GM18520 (cell line): ENCODE results near the gene HRAS.

Source experiments
- ATAC-seq: cut with Tn5 transposase; IDR thresholded peaks from one replicate; pipeline ENCODE4 v1.9.1; 2021; ENCODE audit not compliant: unreplicated experiment

HRAS gene

GRCh38 chr11:567629-568292 lies 32.4 kb upstream of the HRAS start:
- no peak for ATAC-seq

DNA sequence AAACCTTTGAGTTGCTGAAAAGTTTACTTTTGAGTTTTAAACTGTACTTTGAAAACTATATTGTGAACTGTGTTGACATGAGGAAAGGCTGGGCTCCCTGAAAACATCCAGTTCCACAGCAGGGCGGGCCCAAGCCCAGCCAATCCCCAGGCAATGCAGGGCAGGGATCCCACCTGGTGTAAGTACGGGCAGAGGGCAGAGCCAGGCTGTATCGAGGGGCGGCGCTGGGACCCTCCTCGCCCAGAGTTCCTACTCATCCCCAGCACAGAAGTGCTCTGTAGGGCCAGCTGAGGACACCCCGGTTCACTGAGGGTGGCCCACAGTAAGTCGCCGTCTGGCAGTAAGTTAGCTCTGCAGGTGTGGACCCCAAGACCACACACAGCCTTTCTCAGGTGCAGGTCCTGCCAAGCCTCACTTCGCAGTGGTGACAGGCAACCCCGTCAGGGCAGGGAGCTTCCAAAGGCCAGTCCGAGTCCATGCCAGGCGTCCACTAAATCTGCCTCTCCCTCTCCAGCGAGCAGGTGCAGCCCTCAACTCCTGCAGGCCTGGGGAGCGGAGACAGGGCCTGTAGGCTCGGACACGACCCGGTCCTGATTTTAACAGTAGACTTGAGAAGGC lies 31.7 kb upstream of the HRAS start:
- no peak for ATAC-seq

DNA sequence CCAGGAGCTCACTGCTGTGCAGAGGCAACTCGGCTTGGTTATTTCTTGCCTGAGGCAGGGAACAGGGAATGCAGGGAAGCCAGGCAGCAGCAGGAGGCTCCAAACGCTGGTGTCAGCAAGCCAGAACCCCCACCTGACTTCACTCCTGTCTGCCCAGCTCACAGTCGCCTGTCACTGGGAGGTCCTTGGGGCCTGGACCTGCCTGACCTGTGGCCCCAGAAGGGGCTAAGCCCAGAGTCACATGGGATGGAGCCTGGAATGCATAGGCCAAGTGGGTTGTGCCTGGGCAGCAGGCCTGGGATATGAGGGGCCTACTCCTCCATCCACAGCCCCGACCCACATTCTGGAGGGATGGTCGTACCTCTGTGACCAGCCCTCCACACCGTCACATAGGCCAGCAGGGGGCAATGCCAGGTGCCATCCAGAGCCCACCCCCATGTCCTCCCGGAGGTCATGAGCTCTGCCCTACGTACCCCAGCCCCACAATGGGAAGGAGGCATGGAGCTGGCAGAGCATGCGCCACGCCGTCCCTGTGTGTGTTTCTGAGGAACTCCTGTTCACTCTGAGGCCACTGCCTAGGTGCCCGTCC lies 30.6 kb upstream of the HRAS start:
- no peak for ATAC-seq

DNA sequence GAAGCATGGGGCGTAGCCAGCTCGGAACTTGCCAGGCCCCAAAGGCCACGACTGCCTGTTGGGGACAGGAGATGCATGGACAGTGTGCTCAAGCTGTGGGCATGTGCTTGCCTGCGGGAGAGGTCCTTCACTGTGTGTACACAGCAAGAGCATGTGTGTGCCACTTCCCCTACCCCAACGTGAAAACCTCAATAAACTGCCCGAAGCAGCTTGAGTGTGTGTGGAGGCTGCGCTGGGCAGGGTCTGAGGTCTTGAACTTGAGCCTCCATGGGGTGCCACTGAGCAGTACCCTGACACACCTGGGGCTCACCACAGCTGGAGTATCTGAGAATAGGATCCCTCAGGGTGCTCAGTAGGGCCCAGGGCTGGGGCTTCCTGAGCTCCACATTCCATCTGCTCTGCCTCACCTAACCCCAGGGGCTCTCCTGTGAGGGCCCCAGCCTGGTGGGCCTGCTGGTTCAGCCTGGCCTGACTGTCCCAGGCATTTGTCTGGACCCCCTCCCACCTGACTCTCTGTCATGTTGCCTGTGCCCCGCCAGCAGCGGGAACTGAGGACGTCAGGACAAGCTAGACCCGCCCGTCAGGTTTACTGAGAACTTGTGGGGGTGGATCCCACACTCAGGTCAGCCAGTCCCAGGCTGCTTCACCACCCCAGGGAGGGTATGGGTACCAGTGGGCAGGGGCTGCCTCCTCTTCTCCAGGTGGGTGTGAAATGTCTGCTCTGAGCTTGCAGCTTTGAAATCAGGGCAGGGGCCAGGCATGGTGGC lies 28.6 kb upstream of the HRAS start:
- ATAC-seq: no peak

GRCh38 chr11:563066-563811 lies 27.9 kb upstream of the HRAS start:
- ATAC-seq: no peak

GRCh38 chr11:562046-562645 lies 26.8 kb upstream of the HRAS start:
- no peak for ATAC-seq

- peak; percentile 8 for ATAC-seq
Observed at GRCh38 chr11:561148-562003, 26.0 kb upstream of the HRAS start.

DNA sequence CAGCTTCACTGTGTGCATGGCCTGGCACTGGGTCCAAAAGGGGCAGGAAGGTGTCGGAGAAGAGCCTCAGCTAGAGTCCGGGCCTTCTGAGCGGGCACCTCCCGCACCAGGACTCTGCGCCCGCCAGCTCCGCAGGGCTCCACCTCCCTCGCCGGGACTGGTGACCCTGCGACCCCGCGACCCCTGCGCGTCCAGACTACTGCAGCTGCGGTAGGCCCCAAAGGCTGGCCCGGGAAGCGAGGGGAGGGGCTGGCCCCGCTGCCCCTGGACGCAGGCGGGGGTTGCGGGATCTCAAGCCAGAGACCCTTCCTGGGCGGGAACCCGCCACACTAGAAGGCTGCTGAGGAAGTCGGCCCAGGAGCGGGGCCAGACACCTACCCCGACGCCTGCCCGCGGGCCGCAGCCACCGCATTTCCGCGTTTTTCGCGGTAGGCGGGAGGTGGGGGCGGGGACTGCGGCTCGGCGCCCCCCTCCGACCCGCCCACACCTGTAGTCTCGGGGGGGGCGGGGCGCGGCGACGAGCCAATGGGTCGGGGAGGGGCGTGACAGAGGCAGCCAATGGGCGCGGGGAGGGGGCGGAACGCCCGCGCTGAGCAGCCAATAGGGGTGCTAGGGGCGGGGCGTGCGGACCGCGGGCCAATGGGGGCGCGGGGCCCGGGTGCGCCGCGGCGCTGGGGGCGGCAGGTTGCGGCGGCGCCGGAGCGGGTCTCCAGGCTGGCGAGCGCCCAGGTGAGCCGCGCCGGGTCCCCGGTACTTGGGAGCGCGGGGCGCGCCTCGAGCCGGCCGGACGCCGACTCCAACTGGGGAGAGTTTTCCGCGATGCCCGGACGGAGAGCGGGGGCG lies 25.1 kb upstream of the HRAS start, which contains the start of the genes LMNTD2 and RASSF7:
TSS of gene LMNTD2 (minus strand) at position 434 of the 843 bp plus-strand sequence. CDS start at position 412, 22 bp downstream.
TSS of gene RASSF7 (plus strand) at position 666 of the 843 bp plus-strand sequence. CDS start 799 bp downstream, outside the sequence.
- ATAC-seq: peak; percentile 55

DNA sequence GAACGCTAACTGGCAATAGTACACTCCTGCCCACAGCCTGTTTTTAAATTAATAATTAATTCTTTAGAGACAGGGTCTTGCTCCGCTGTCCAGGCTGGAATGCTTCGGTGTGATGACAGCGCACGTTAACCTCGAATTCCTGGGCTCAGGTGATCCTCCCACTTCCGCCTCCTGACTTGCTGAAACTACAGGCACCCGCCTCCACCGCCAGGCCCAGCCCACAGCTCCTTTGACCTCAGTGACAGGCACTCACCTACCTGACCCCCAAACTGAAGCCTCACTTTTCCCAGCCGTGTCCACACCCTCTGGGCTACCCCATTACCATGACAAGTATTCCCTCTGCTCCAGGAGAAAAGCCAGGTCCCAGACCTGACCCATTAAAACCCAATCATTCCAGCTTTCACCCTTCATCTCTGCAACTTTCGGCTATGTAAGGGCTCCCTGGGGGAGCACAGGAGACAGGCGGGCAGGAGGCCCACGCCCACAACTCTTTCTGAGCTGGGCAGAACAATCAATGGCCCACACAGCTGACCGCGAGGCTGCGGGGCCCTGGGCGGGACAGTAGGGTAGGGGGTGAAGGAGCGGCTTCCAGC lies 24.4 kb upstream of the HRAS start:
- no peak for ATAC-seq

DNA sequence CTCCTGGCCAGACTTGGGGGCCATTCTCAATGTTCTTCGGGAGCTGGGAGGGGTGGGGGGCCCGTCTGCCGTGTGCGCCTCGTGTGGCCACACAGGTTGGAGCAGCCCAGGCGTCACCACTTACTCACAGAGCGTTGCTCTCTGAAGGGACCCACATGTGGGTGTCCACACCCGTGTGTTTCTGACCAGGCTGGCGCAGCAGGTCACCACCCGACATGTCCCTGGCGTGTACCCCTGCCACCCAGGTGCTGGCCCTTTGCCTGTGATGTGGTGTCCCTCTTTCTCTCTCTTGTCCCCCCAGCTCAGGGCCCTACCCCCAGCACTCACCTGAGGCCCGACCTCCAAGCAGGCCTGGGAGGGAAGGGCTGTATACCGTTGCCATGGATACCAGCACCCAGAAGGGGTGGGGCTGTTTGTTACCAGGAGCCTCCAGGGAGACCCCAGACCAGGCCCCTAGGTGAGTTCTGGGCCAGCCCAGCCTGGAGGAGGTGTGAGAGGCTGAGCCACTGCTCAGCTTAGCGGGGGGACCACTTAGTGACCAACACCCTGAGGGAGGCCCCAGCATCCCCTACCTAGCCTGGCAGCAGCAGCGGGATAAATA lies 23.7 kb upstream of the HRAS start:
- ATAC-seq: no peak

GRCh38 chr11:558503-558902 lies 23.1 kb upstream of the HRAS start:
- ATAC-seq: no peak

DNA sequence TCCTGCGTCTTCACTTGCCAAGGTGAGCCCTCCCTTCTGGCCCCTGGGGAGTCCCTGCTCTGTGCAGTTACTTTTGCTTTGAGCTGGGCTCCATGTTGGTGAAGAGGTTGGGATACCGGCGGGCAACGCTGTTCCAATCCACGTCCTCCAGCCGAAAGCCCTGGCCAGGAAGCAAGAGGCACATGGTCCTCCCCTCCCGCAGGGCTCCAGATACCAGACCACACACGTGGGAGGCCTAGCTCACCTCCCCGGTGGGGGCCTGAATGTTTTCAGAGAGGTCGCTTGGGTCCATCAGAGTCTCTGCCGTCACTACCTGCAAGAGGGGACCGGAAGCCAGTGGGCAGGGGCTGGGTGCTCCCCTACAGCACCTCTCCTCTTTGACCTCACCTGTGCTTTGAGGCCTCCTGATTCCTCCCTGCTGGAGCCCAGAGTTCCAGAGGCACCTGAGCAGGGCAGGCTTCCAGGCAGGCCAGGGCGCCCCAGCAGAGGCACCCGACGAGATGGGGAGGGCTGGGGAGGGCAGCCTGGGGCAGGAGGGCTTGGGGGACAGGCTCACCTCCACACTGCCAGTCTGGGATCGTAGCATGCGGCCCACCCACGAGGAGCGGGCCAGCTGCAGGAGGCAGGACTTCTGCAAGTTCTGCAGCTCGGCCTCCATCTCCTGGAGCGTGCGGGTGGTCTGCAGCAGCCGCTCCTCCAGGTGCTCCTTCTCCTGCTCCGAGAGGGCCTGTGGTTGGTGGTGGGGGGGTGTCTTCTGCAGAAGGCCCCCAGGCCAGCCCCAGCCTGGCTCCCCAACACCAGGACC lies 22.2 kb upstream of the HRAS start:
- no peak for ATAC-seq

DNA sequence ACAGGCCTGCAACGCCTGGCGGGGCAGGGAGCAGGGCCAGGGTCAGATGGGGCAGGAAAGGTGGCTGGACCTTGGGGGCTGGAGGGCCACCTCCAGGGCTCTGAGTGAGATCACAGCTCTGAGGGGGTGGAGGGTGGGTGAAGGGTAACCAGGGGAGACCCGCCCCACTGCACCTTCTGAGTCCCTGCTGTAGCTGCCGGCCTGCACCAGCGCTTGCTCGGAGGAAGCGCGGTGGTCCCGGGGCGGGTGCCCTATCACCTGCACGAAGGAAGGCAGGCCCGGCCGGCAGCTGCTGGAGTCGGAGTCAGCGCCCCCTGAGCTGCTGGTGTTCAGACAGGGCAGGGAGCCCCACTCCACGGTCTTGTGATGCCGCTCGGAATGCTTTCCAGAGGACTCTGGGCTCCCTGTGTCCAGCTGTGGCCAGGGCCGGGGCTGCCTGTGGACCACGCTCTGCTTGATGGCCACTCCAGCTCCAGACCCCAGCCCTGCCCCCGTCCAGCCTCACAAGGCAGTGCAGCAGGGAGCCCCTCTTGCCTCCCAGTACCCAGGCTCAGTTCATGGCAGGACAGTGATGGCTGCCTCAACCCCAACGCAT lies 21.4 kb upstream of the HRAS start:
- no peak for ATAC-seq

- ATAC-seq: no peak
Observed at GRCh38 chr11:555780-556661, 20.6 kb upstream of the HRAS start.

DNA sequence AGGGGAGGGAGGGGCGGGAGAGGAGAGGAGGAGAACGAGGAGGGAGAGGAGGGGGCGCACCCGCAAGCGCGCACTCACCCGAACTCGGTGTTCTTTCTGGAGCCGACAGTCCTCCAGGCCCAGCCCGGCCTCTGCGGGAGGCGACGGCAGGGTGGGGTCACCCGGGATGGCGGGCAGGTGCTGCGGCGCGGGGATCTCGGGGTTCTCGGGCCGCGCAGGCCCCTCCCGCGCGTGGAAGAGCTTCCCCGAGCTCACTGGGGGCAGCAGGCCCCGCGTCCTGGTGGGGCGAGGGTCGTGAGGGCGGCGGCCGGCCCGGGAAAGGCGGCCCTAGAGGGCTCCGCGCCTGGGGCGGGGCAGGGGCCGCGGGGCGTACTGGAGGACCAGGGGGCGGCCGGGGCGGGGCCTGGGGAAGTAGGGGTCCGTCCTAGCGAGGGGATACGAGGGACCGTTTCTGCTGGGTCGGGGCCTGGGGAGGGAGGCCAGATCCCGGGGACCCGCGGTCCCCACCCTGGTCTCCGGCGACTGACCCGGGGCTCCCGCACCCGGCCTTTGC lies 19.9 kb upstream of the HRAS start:
- no peak for ATAC-seq
